Thymus (tissue), 11 donors: ENCODE measurements around the gene HSPA14. TPM values are rescaled to one million over a fixed set of nuclear protein-coding genes. Genes with fewer than 3 reads are reported as not detected.
"Not testable (repeated sequence)": the region's sequence is repeated elsewhere in the genome, so short reads cannot be mapped to it uniquely, and the experiment has no call there.

Source experiments
- DNase-seq, 9 donors: peaks; one replicate each; pipeline ENCODE4 v3.0.0-alpha.2; 2013; ENCODE audit warnings: low spot score in 9 of 9, low read depth in 6 of 9, missing footprints in 1 of 9
- H3K27ac ChIP-seq, 2 donors: one replicate each; pipeline ENCODE4 v1.5.1; 2013; ENCODE audit warnings: control low read depth in 1 of 2, low read depth in 1 of 2, low read length in 1 of 2, mild to moderate bottlenecking in 1 of 2, moderate library complexity in 1 of 2
- H3K27me3 ChIP-seq, 2 donors: one replicate each; pipeline ENCODE4 v1.5.1; 2013; ENCODE audit warnings: low read length in 1 of 2; ENCODE audit not compliant: control insufficient read depth in 2 of 2, insufficient read depth in 1 of 2
- H3K36me3 ChIP-seq, 2 donors: one replicate each; pipeline ENCODE4 v1.5.1; 2013; ENCODE audit warnings: low read length in 1 of 2, mild to moderate bottlenecking in 1 of 2, moderate library complexity in 1 of 2; ENCODE audit not compliant: control insufficient read depth in 2 of 2, insufficient read depth in 2 of 2
- H3K4me1 ChIP-seq, 2 donors: one replicate each; pipeline ENCODE4 v1.5.1; 2013; ENCODE audit warnings: low read length in 2 of 2; ENCODE audit not compliant: control insufficient read depth in 2 of 2, insufficient read depth in 2 of 2
- H3K4me3 ChIP-seq, 2 donors: one replicate each; pipeline ENCODE4 v1.5.1; 2013; ENCODE audit warnings: low read length in 2 of 2, control low read depth in 1 of 2, mild to moderate bottlenecking in 1 of 2
- H3K9me3 ChIP-seq, 2 donors: one replicate each; pipeline ENCODE4 v1.5.1; 2013; ENCODE audit warnings: low read length in 1 of 2, mild to moderate bottlenecking in 1 of 2; ENCODE audit not compliant: control insufficient read depth in 2 of 2, insufficient read depth in 1 of 2
- WGBS: extraction: QIAGEN DNeasy Blood & Tissue Kit; methylation state at CpG from one replicate; pipeline ENCODE4 v1.1.7; 2013; 5-methylcytosine and 5-hydroxymethylcytosine counted together
- polyA plus RNA-seq: library from polyadenylated mRNA; stranded (reverse); fragments of 200-250 nt; gene quantifications from one replicate; pipeline ENCODE4 v1.2.3, GENCODE V29; 2013
- total RNA-seq: library from RNA; stranded (reverse); fragments of 120-200 nt; gene quantifications from one replicate; pipeline ENCODE4 v1.2.4, GENCODE V29; 2013
- donor health status: healthy.

HSPA14 gene
- total and polyA plus RNA-seq, 2 donors: 24.0 to 35.2 TPM

DNA sequence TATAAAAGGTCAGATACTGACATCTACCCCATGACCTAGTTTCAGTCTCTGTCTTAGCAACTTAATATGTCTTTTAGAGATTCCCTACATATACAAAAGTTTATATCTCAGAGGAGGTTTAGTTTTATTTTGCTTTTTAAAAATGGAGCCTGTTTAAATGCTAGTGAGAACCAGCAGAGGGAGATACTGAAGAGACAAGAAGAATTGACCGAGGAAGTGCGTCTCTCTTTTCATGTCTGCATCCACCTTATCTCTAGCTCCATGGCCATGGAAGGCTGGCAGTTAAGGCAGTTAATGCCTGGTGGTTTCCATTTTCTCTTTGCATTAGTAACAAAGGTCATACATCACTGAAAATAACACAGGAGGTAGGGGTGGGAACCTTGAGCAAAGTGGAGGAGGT lies 51.2 kb downstream of the HSPA14 start:
- no peak overlapping the region for H3K4me3 ChIP-seq
- 93% methylated on average over 2 of the region's 2 CpGs for WGBS
- peaks cover 3 to 13% of the 10 kb centered on the region in 2 donors for H3K36me3 ChIP-seq
- H3K9me3 ChIP-seq: no peaks in the 10 kb centered on the region
- H3K27ac ChIP-seq: no peak overlapping the region
- H3K4me1 ChIP-seq: no peaks in the 10 kb centered on the region
- DNase-seq: peak in 2 of 9 donors; percentile 4 to 28
- H3K27me3 ChIP-seq: no peaks in the 10 kb centered on the region

DNA sequence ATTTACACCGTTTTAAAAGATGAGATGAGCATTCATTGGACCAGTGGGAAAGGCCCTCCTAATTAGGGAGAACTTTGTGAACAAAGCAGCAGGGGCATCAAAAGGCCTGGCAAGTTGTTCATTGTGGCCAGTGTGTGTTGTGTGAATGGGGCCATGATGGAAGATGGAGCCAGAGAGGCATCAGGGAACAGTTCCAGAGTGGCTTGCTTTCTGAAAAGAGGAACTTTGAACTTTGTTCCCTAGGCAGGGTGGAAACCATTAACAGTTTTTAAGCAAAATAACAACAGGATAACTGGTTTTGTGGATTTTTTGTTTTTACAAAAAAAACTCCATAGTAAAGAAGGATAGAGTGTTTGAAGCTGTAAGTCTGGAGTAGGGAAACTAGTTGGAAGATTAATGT lies 53.0 kb downstream of the HSPA14 start:
- Histone ChIP-seq H3K4me3 (no peak overlapping the region), H3K27me3 (no peaks in the 10 kb centered on the region), H3K9me3 (no peaks in the 10 kb centered on the region), H3K36me3 (peaks cover 5 to 9% of the 10 kb centered on the region in 2 donors), H3K4me1 (no peaks in the 10 kb centered on the region), H3K27ac (no peak overlapping the region)
- WGBS: 95% methylated on average over 1 of the region's 1 CpG
- DNase-seq: no peak

DNA sequence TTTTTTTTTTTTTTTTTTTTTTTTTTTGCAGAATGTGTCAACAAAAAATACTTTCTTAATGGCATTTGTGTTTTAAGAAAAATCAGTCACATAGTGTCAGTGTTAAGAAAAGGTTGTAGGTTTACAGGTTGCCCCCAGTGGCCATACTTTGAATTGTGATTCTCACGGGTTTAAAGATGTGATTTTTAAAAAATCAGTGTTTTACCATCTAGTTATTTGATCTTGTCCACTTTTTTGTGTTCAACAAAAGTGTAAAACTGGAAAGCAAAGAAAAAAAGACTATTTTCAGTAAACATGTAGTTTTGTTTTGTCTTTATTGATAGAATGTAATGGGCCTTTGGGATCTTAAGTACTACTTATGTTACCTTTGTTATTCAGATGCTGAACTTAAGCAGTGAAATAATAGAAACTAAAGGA lies 66.2 kb downstream of the HSPA14 start:
- Histone ChIP-seq H3K27ac (no peak overlapping the region), H3K4me1 (no peaks in the 10 kb centered on the region), H3K36me3 (peaks cover 14 to 54% of the 10 kb centered on the region in 2 donors), H3K27me3 (no peaks in the 10 kb centered on the region), H3K9me3 (peaks cover 2 to 4% of the 10 kb centered on the region in 2 donors), H3K4me3 (no peak overlapping the region)
- peak in 3 of 9 donors; percentile 14 to 50 (median 26) for DNase-seq
- WGBS: 59% methylated on average over 1 of the region's 1 CpG

DNA sequence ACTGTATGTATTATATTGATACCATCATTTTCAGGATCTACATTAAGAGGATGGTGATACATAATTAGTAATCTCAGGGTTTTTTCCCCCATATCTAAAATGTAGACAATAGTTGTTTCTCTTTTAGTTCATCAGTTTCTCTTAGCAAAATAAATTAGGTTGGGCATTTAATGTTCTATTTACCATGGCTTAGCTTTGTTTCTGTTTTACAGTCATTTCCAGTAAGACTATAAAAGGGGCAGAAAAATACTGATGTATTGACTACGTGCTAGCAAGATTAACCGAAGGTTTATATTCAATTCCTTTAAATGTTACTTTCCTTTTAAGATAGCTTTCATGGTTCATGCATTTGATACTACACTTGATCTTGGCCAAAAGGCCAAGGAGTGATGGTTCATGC lies 66.8 kb downstream of the HSPA14 start:
- Histone ChIP-seq H3K4me1 (no peaks in the 10 kb centered on the region), H3K36me3 (peaks cover 14 to 56% of the 10 kb centered on the region in 2 donors), H3K9me3 (peaks cover 2 to 4% of the 10 kb centered on the region in 2 donors), H3K27ac (no peak overlapping the region), H3K4me3 (no peak overlapping the region), H3K27me3 (no peaks in the 10 kb centered on the region)
- DNase-seq: no peak
- 98% methylated on average over 2 of the region's 2 CpGs for WGBS

DNA sequence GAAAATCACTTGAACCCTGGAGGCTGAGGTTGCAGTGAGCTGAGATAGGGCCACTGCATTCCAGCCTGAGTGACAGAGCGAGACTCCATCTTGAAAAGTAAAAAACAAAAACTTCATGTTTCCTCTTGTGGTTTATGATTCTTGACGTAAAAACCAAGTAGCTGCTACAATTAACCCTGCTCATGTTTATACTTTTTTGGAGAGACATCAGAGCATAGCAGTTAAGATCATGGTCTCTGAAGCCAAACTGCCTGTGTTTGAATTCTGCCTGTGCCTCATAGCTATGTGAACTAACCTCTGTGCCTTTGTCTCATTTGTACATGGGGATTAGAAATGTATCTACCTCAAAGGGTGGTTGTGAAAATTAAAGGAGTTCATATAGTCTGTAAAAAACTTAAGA lies 67.8 kb downstream of the HSPA14 start:
- Histone ChIP-seq H3K36me3 (peaks cover 20 to 62% of the 10 kb centered on the region in 2 donors), H3K4me3 (no peak overlapping the region), H3K9me3 (peaks cover 2 to 4% of the 10 kb centered on the region in 2 donors), H3K27me3 (no peaks in the 10 kb centered on the region), H3K27ac (no peak overlapping the region), H3K4me1 (no peaks in the 10 kb centered on the region)
- DNase-seq: peak in 3 of 9 donors; percentile 4 to 23 (median 8)
- WGBS: 73% methylated on average over 2 of the region's 2 CpGs

DNA sequence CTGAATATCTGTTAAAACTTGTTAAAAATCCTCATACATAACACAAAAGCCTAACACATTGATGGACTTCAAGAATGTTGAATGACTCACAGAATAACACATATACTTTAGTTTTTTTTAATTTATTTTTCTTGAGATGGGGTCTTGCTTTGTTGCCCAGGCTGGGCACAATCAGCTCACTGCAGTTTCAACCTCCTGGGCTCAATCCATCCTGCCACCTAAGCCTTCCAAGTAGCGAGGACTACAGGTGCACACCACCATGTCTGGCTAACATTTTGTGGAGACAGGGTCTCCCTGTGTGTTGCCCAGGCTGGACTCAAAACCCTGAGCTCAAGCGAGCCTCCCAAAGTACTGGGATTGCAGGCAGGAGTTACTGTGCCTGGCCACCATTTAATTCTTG lies 68.7 kb downstream of the HSPA14 start:
- 100% methylated on average over 2 of the region's 2 CpGs for WGBS
- Histone ChIP-seq H3K27me3 (no peaks in the 10 kb centered on the region), H3K36me3 (peaks cover 22 to 62% of the 10 kb centered on the region in 2 donors), H3K4me3 (no peak overlapping the region), H3K4me1 (no peaks in the 10 kb centered on the region), H3K27ac (no peak overlapping the region), H3K9me3 (peaks cover 2 to 4% of the 10 kb centered on the region in 2 donors)
- DNase-seq: no peak

DNA sequence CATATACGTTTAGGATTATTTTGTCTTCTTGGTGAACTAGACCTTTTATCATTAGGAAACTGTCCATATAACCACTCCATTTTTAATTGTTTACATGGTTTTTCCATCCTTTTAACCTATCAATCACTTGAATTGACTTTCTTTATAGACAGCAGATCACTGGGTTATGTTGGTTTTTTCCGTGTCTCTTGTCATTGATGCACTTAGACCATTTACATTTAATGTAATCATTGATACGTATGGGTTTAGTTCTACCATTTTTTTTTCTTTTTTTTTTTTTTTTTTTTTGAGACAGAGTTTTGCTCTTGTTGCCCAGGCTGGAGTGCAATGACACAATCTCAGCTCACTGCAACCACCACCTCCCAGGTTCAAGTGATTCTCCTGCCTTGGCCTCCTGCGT lies 69.5 kb downstream of the HSPA14 start:
- H3K9me3 ChIP-seq, H3K4me1 ChIP-seq, H3K4me3 ChIP-seq, H3K27ac ChIP-seq, DNase-seq, H3K27me3 ChIP-seq: not testable (repeated sequence)
- WGBS: 99% methylated on average over 4 of the region's 4 CpGs
- H3K36me3 ChIP-seq: peaks cover 26 to 69% of the 10 kb centered on the region in 2 donors

DNA sequence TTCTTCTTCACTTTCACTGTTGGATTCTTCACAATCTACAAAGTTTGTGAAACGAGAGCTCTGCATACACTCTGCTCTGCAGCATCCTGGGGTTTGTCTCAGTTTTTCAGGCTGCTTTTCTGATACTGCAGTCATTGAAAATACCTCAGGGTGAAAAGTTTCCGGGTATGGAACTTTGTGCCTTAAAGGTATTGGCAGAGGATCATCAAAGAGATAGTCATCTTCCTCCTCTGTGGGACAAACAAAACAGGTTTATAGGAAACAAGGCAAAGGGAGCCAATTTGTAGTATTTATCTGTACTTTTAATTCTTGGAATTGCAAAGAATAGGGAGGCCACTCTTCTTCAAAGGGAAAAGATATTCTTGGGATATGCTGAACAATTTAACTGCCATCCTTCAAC lies 71.0 kb downstream of the HSPA14 start:
- H3K27me3 ChIP-seq: no peaks in the 10 kb centered on the region
- peaks cover 2 to 4% of the 10 kb centered on the region in 2 donors for H3K9me3 ChIP-seq
- WGBS: over 99% methylated on average over 2 of the region's 2 CpGs
- no peak overlapping the region for H3K27ac ChIP-seq
- no peak overlapping the region for H3K4me3 ChIP-seq
- H3K36me3 ChIP-seq: peaks cover 26 to 78% of the 10 kb centered on the region in 2 donors
- no peak for DNase-seq
- H3K4me1 ChIP-seq: no peaks in the 10 kb centered on the region

DNA sequence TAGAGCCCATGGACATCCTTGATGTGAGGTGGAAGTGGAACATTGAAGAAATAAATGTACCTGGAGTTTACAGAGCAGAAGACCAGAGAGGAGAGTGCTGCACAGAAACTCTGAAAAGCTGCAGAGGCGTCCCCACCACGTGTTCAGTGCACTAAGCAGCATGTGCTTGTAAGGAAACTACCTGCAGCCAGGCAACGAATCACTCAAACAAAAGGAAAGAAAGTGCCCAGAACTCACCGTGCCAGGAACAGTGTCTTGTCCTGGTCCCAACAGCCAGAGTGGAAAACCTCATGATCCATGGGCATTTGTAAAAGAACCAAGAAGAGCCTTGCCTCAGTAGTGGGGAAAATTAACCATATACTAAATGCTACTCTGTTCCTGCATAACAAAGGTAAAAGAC lies 72.8 kb downstream of the HSPA14 start:
- 95% methylated on average over 4 of the region's 4 CpGs for WGBS
- no peaks in the 10 kb centered on the region for H3K4me1 ChIP-seq
- H3K9me3 ChIP-seq: peaks cover 2 to 4% of the 10 kb centered on the region in 2 donors
- no peak overlapping the region for H3K27ac ChIP-seq
- no peak for DNase-seq
- no peaks in the 10 kb centered on the region for H3K27me3 ChIP-seq
- peaks cover 26 to 81% of the 10 kb centered on the region in 2 donors for H3K36me3 ChIP-seq
- no peak overlapping the region for H3K4me3 ChIP-seq

DNA sequence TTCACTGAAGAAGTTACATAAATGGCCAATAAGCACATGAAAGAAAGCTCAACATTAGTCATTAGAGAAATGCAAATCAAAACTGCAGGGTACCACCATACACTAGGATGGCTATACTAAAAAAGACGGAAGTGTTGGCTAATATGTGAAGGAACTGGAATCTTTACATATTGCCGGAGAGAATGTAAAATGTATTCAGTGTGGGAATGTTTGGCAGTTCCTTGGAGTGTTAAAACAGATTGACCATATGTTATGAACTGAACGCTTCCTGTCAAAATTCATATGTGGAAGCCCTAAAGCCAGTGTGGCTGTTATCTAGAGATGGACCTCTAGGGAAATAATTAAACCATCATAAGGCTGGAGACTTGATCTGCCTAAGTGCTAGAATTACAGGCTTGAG lies 73.7 kb downstream of the HSPA14 start:
- WGBS: 97% methylated on average over 3 of the region's 3 CpGs
- Histone ChIP-seq H3K4me1 (no peaks in the 10 kb centered on the region), H3K27ac (no peak overlapping the region), H3K9me3 (peaks cover 2% of the 10 kb centered on the region in 2 donors), H3K27me3 (no peaks in the 10 kb centered on the region), H3K4me3 (no peak overlapping the region), H3K36me3 (peaks cover 26 to 83% of the 10 kb centered on the region in 2 donors)
- no peak for DNase-seq
